ENCODE measurements around the gene ADAMTSL3.

ADAMTSL3 gene

GRCh38 chr15:83869341-83869740, 215.4 kb downstream of the ADAMTSL3 start:
- H3K9me3 ChIP-seq (ENCODE audit: low read length), result no peaks in the 10 kb centered on the region
- no peaks in the 10 kb centered on the region for H3K27me3 ChIP-seq (ENCODE audit: insufficient read depth, low read length)
- no peaks in the 10 kb centered on the region for H3K36me3 ChIP-seq (ENCODE audit: insufficient read depth, low read length)
- no peak overlapping the region for H3K4me3 ChIP-seq (ENCODE audit: low read length)
- H2AFZ ChIP-seq (ENCODE audit: low read depth, low read length), result no peak overlapping the region
- no peaks in the 10 kb centered on the region for H3K4me1 ChIP-seq (ENCODE audit: insufficient read depth, low read length)

- Histone ChIP-seq H2AFZ (ENCODE audit: low read depth, low read length) (no peak overlapping the region), H3K9me3 (ENCODE audit: low read length) (no peaks in the 10 kb centered on the region), H3K4me1 (ENCODE audit: insufficient read depth, low read length) (no peaks in the 10 kb centered on the region), H3K36me3 (ENCODE audit: insufficient read depth, low read length) (no peaks in the 10 kb centered on the region), H3K27me3 (ENCODE audit: insufficient read depth, low read length) (no peaks in the 10 kb centered on the region), H3K4me3 (ENCODE audit: low read length) (no peak overlapping the region)
Measured at GRCh38 chr15:83871808-83872559, 218.1 kb downstream of the ADAMTSL3 start.

GRCh38 chr15:83873966-83874365, 220.0 kb downstream of the ADAMTSL3 start:
- Histone ChIP-seq H2AFZ (ENCODE audit: low read depth, low read length) (no peak overlapping the region), H3K27me3 (ENCODE audit: insufficient read depth, low read length) (no peaks in the 10 kb centered on the region), H3K36me3 (ENCODE audit: insufficient read depth, low read length) (no peaks in the 10 kb centered on the region), H3K4me1 (ENCODE audit: insufficient read depth, low read length) (no peaks in the 10 kb centered on the region), H3K9me3 (ENCODE audit: low read length) (no peaks in the 10 kb centered on the region), H3K4me3 (ENCODE audit: low read length) (no peak overlapping the region)

GRCh38 chr15:83880529-83880928, 226.6 kb downstream of the ADAMTSL3 start:
- H3K9me3 ChIP-seq (ENCODE audit: low read length), result no peaks in the 10 kb centered on the region
- H3K4me1 ChIP-seq (ENCODE audit: insufficient read depth, low read length), result no peaks in the 10 kb centered on the region
- no peaks in the 10 kb centered on the region for H3K36me3 ChIP-seq (ENCODE audit: insufficient read depth, low read length)
- H2AFZ ChIP-seq (ENCODE audit: low read depth, low read length), result no peak overlapping the region
- no peak overlapping the region for H3K4me3 ChIP-seq (ENCODE audit: low read length)
- H3K27me3 ChIP-seq (ENCODE audit: insufficient read depth, low read length), result no peaks in the 10 kb centered on the region

- Histone ChIP-seq H3K27me3 (ENCODE audit: insufficient read depth, low read length) (no peaks in the 10 kb centered on the region), H3K9me3 (ENCODE audit: low read length) (no peaks in the 10 kb centered on the region), H3K36me3 (ENCODE audit: insufficient read depth, low read length) (no peaks in the 10 kb centered on the region), H3K4me3 (ENCODE audit: low read length) (no peak overlapping the region), H3K4me1 (ENCODE audit: insufficient read depth, low read length) (no peaks in the 10 kb centered on the region), H2AFZ (ENCODE audit: low read depth, low read length) (no peak overlapping the region)
Measured at GRCh38 chr15:83881156-83881555, 227.2 kb downstream of the ADAMTSL3 start.

GRCh38 chr15:83886321-83886720, 232.4 kb downstream of the ADAMTSL3 start:
- H3K9me3 ChIP-seq (ENCODE audit: low read length), result no peaks in the 10 kb centered on the region
- H3K27me3 ChIP-seq (ENCODE audit: insufficient read depth, low read length), result peaks cover 2% of the 10 kb centered on the region
- H3K4me1 ChIP-seq (ENCODE audit: insufficient read depth, low read length), result no peaks in the 10 kb centered on the region
- no peak overlapping the region for H2AFZ ChIP-seq (ENCODE audit: low read depth, low read length)
- H3K36me3 ChIP-seq (ENCODE audit: insufficient read depth, low read length), result no peaks in the 10 kb centered on the region
- no peak overlapping the region for H3K4me3 ChIP-seq (ENCODE audit: low read length)

GRCh38 chr15:83887404-83887803, 233.5 kb downstream of the ADAMTSL3 start:
- Histone ChIP-seq H3K4me1 (ENCODE audit: insufficient read depth, low read length) (no peaks in the 10 kb centered on the region), H3K4me3 (ENCODE audit: low read length) (no peak overlapping the region), H3K9me3 (ENCODE audit: low read length) (no peaks in the 10 kb centered on the region), H3K36me3 (ENCODE audit: insufficient read depth, low read length) (no peaks in the 10 kb centered on the region), H2AFZ (ENCODE audit: low read depth, low read length) (no peak overlapping the region), H3K27me3 (ENCODE audit: insufficient read depth, low read length) (peaks cover 2% of the 10 kb centered on the region)

- Histone ChIP-seq H3K27me3 (ENCODE audit: insufficient read depth, low read length) (peaks cover 2% of the 10 kb centered on the region), H3K36me3 (ENCODE audit: insufficient read depth, low read length) (no peaks in the 10 kb centered on the region), H3K4me3 (ENCODE audit: low read length) (no peak overlapping the region), H3K9me3 (ENCODE audit: low read length) (no peaks in the 10 kb centered on the region), H2AFZ (ENCODE audit: low read depth, low read length) (no peak overlapping the region), H3K4me1 (ENCODE audit: insufficient read depth, low read length) (no peaks in the 10 kb centered on the region)
Measured at GRCh38 chr15:83887961-83888360, 234.0 kb downstream of the ADAMTSL3 start.

- Histone ChIP-seq H3K27me3 (ENCODE audit: insufficient read depth, low read length) (peaks cover 2% of the 10 kb centered on the region), H2AFZ (ENCODE audit: low read depth, low read length) (no peak overlapping the region), H3K36me3 (ENCODE audit: insufficient read depth, low read length) (no peaks in the 10 kb centered on the region), H3K9me3 (ENCODE audit: low read length) (no peaks in the 10 kb centered on the region), H3K4me1 (ENCODE audit: insufficient read depth, low read length) (no peaks in the 10 kb centered on the region), H3K4me3 (ENCODE audit: low read length) (no peak overlapping the region)
Measured at GRCh38 chr15:83889995-83890394, 236.1 kb downstream of the ADAMTSL3 start.

GRCh38 chr15:83890587-83890986, 236.7 kb downstream of the ADAMTSL3 start:
- Histone ChIP-seq H3K36me3 (ENCODE audit: insufficient read depth, low read length) (no peaks in the 10 kb centered on the region), H3K9me3 (ENCODE audit: low read length) (no peaks in the 10 kb centered on the region), H3K4me1 (ENCODE audit: insufficient read depth, low read length) (no peaks in the 10 kb centered on the region)

GRCh38 chr15:83892498-83892897, 238.6 kb downstream of the ADAMTSL3 start:
- Histone ChIP-seq H3K4me1 (ENCODE audit: insufficient read depth, low read length) (no peaks in the 10 kb centered on the region), H2AFZ (ENCODE audit: low read depth, low read length) (no peak overlapping the region), H3K27me3 (ENCODE audit: insufficient read depth, low read length) (peaks cover 2% of the 10 kb centered on the region), H3K9me3 (ENCODE audit: low read length) (no peaks in the 10 kb centered on the region), H3K4me3 (ENCODE audit: low read length) (no peak overlapping the region), H3K36me3 (ENCODE audit: insufficient read depth, low read length) (no peaks in the 10 kb centered on the region)

More at GRCh38 chr15:83890587-83890986, 236.7 kb downstream of the ADAMTSL3 start:
- no peak overlapping the region for H2AFZ ChIP-seq (ENCODE audit: low read depth, low read length)
- peaks cover 2% of the 10 kb centered on the region for H3K27me3 ChIP-seq (ENCODE audit: insufficient read depth, low read length)
- no peak overlapping the region for H3K4me3 ChIP-seq (ENCODE audit: low read length)

- Histone ChIP-seq H3K9me3 (ENCODE audit: low read length) (no peaks in the 10 kb centered on the region), H3K27me3 (ENCODE audit: insufficient read depth, low read length) (peaks cover 2% of the 10 kb centered on the region), H2AFZ (ENCODE audit: low read depth, low read length) (no peak overlapping the region), H3K4me3 (ENCODE audit: low read length) (no peak overlapping the region), H3K4me1 (ENCODE audit: insufficient read depth, low read length) (no peaks in the 10 kb centered on the region), H3K36me3 (ENCODE audit: insufficient read depth, low read length) (no peaks in the 10 kb centered on the region)
Measured at GRCh38 chr15:83893308-83893707, 239.4 kb downstream of the ADAMTSL3 start.

GRCh38 chr15:83897037-83897436, 243.1 kb downstream of the ADAMTSL3 start:
- Histone ChIP-seq H3K9me3 (ENCODE audit: low read length) (no peaks in the 10 kb centered on the region), H2AFZ (ENCODE audit: low read depth, low read length) (no peak overlapping the region), H3K4me3 (ENCODE audit: low read length) (no peak overlapping the region), H3K36me3 (ENCODE audit: insufficient read depth, low read length) (no peaks in the 10 kb centered on the region), H3K27me3 (ENCODE audit: insufficient read depth, low read length) (no peaks in the 10 kb centered on the region), H3K4me1 (ENCODE audit: insufficient read depth, low read length) (no peaks in the 10 kb centered on the region)

- Histone ChIP-seq H2AFZ (ENCODE audit: low read depth, low read length) (no peak overlapping the region), H3K4me3 (ENCODE audit: low read length) (no peak overlapping the region), H3K9me3 (ENCODE audit: low read length) (no peaks in the 10 kb centered on the region), H3K4me1 (ENCODE audit: insufficient read depth, low read length) (no peaks in the 10 kb centered on the region), H3K27me3 (ENCODE audit: insufficient read depth, low read length) (no peaks in the 10 kb centered on the region), H3K36me3 (ENCODE audit: insufficient read depth, low read length) (no peaks in the 10 kb centered on the region)
Measured at GRCh38 chr15:83898361-83898760, 244.4 kb downstream of the ADAMTSL3 start.
